ENCODE results near the gene GRB2.
A peak's percentile ranks its signal among the peaks of the same experiment; 100 is the strongest.

Gene GRB2

GRCh38 chr17:75277664-75278071, 127.8 kb downstream of the GRB2 start:
- DNase-seq (ENCODE audit: low spot score) = no peak

- no peak for DNase-seq (ENCODE audit: low spot score)
Measured at GRCh38 chr17:75273977-75274708, 131.3 kb downstream of the GRB2 start.

GRCh38 chr17:75272848-75273184, 132.7 kb downstream of the GRB2 start:
- DNase-seq (ENCODE audit: low spot score) = no peak

- DNase-seq (ENCODE audit: low spot score) = no peak
Measured at GRCh38 chr17:75271955-75272847, 133.3 kb downstream of the GRB2 start.

GRCh38 chr17:75271233-75271954, 134.1 kb downstream of the GRB2 start:
- DNase-seq (ENCODE audit: low spot score) = peak; percentile 82

GRCh38 chr17:75270966-75271232, 134.6 kb downstream of the GRB2 start, which contains the start of gene MIF4GD:
Gene MIF4GD (minus strand): TSS chr17:75271231. CDS start chr17:75270195, 1,036 bp downstream.
- no peak for DNase-seq (ENCODE audit: low spot score)

- peak; percentile 26 for DNase-seq (ENCODE audit: low spot score)
Measured at GRCh38 chr17:75270218-75270965, 135.1 kb downstream of the GRB2 start.

- DNase-seq (ENCODE audit: low spot score) = no peak
Measured at GRCh38 chr17:75269844-75270217, 135.6 kb downstream of the GRB2 start.
